ENCODE results near the gene GALNTL6.

DNA sequence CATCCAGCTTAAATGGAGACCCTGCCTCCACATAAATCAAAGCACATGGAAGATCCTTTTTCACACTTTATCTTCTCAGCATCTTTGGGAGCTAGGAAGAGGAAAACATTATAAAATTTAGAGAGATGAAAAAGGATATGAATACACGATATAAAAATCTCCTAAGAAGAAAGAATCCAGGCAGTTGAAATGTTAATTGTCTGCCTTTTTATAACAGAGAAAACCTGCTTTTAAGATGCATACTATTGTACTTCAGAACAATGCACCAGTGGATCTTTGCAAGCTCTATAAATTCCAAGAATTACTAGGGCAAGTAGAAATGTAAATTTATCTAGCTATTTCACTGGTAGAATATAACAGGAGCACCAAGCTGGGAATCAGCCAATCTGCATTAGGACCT, 1055.1 kb downstream of the GALNTL6 start:
- TF ChIP-seq EZH2 (IDR thresholded peaks at IDR 0.05; ENCODE audit: insufficient read depth, poor library complexity, severe bottlenecking) = no peak
- TF ChIP-seq EZH2phosphoT487 (IDR thresholded peaks at IDR 0.05; ENCODE audit: insufficient read depth, low read depth) = no peak
